CD14-positive monocyte (primary cell): Measurements from ENCODE around the gene GPC2. TPM values are rescaled to one million over a fixed set of nuclear protein-coding genes. Genes with fewer than 3 reads are reported as not detected.

Experiments used
- DNase-seq, 3 donors: peaks; one replicate each; pipeline ENCODE4 v3.0.0-alpha.2; 2011 to 2022
- H2AFZ ChIP-seq: 2 replicates; pipeline ENCODE4 v1.6.0; 2012; ENCODE audit warnings: mild to moderate bottlenecking, low read depth, low read length, inconsistent platforms; ENCODE audit not compliant: insufficient read depth, poor library complexity, severe bottlenecking
- H3K27ac ChIP-seq, 2 donors: 1 replicate in 1 of 2; 2 replicates in 1 of 2; pipeline ENCODE4 v1.5.1; 2012 to 2013; ENCODE audit warnings: low read length in 2 of 2, control low read depth in 1 of 2, inconsistent platforms in 1 of 2, low read depth in 1 of 2, mild to moderate bottlenecking in 1 of 2
- H3K27me3 ChIP-seq, 2 donors: one replicate each; pipeline versions ENCODE4 v1.6.0 to v1.6.1; 2011 to 2013; ENCODE audit warnings: low read length in 2 of 2; ENCODE audit not compliant: control insufficient read depth in 2 of 2, insufficient read depth in 2 of 2
- H3K36me3 ChIP-seq, 2 donors: replicated peaks in 1 of 2; 1 replicate in 1 of 2; 2 replicates in 1 of 2; pipeline versions ENCODE4 v1.5.1 to v1.6.1; 2012 to 2013; ENCODE audit warnings: low read length in 2 of 2, control low read depth in 1 of 2, inconsistent platforms in 1 of 2, mild to moderate bottlenecking in 1 of 2; ENCODE audit not compliant: insufficient read depth in 2 of 2, control insufficient read depth in 1 of 2
- H3K4me1 ChIP-seq, 2 donors: 1 replicate in 1 of 2; 2 replicates in 1 of 2; pipeline versions ENCODE4 v1.5.1 to v1.6.1; 2012 to 2013; ENCODE audit warnings: low read length in 2 of 2, control low read depth in 1 of 2, inconsistent platforms in 1 of 2, mild to moderate bottlenecking in 1 of 2, moderate library complexity in 1 of 2; ENCODE audit not compliant: insufficient read depth in 2 of 2, control insufficient read depth in 1 of 2
- H3K4me2 ChIP-seq: replicated peaks from 2 replicates; pipeline ENCODE3; 2012; ENCODE audit warnings: low read length, moderate library complexity, mild to moderate bottlenecking; ENCODE audit not compliant: poor library complexity, severe bottlenecking; ENCODE audit errors: extremely low read depth
- H3K4me3 ChIP-seq, 3 experiments: fragments of 200-600 bp in 1 of 3; sonication (generic) in 1 of 3; replicated peaks in 1 of 3; 1 replicate in 2 of 3; 2 replicates in 1 of 3; pipeline ENCODE4 v1.5.1; 2011 to 2013; ENCODE audit warnings: low read length in 3 of 3, mild to moderate bottlenecking in 3 of 3, control low read depth in 2 of 3, low read depth in 2 of 3, inconsistent platforms in 1 of 3, moderate library complexity in 1 of 3
- H3K79me2 ChIP-seq: 2 replicates; pipeline ENCODE4 v1.6.0; 2012; ENCODE audit warnings: mild to moderate bottlenecking, control low read depth, inconsistent platforms, low read length, moderate library complexity; ENCODE audit not compliant: insufficient read depth
- H3K9ac ChIP-seq: 2 replicates; pipeline ENCODE4 v1.6.0; 2017; ENCODE audit warnings: low read length, mild to moderate bottlenecking; ENCODE audit not compliant: insufficient read depth, poor library complexity, severe bottlenecking
- H3K9me3 ChIP-seq, 2 donors: replicated peaks in 1 of 2; 1 replicate in 1 of 2; 2 replicates in 1 of 2; pipeline versions ENCODE4 v1.5.1 to v1.6.1; 2012 to 2013; ENCODE audit warnings: low read length in 2 of 2, control low read depth in 1 of 2; ENCODE audit not compliant: control insufficient read depth in 1 of 2, insufficient read depth in 1 of 2
- H4K20me1 ChIP-seq: 2 replicates; pipeline ENCODE4 v1.6.0; 2012; ENCODE audit warnings: mild to moderate bottlenecking, low read length, control low read depth, moderate library complexity; ENCODE audit not compliant: insufficient read depth
- H3K27ac Mint-ChIP-seq, 7 donors: one replicate each; pipeline ENCODE4 v1.8.0; 2020; ENCODE audit warnings: mild to moderate bottlenecking in 7 of 7, mixed read lengths in 7 of 7, moderate library complexity in 6 of 7, inconsistent platforms in 2 of 7
- H3K27me3 Mint-ChIP-seq, 3 donors: one replicate each; pipeline ENCODE4 v1.8.0; 2021 to 2022; ENCODE audit warnings: low read depth in 3 of 3, mild to moderate bottlenecking in 3 of 3, mixed read lengths in 3 of 3, moderate library complexity in 3 of 3, inconsistent platforms in 1 of 3
- H3K36me3 Mint-ChIP-seq, 2 donors: one replicate each; pipeline ENCODE4 v1.8.0; 2020; ENCODE audit warnings: mixed read lengths in 2 of 2, inconsistent platforms in 1 of 2, mild to moderate bottlenecking in 1 of 2
- H3K4me1 Mint-ChIP-seq: one replicate; pipeline ENCODE4 v1.8.0; 2020; ENCODE audit warnings: mild to moderate bottlenecking, mixed read lengths
- H3K4me3 Mint-ChIP-seq, 2 donors: one replicate each; pipeline ENCODE4 v1.8.0; 2020; ENCODE audit warnings: mild to moderate bottlenecking in 2 of 2, mixed read lengths in 2 of 2, moderate library complexity in 1 of 2
- H3K9me3 Mint-ChIP-seq, 7 donors: one replicate each; pipeline ENCODE4 v1.8.0; 2020 to 2022; ENCODE audit warnings: mixed read lengths in 7 of 7, mild to moderate bottlenecking in 6 of 7, moderate library complexity in 6 of 7, inconsistent platforms in 2 of 7
- WGBS: methylation state at CpG from one replicate; pipeline ENCODE4 v1.1.5; 2013; ENCODE audit warnings: missing lambda C conversion rate; ENCODE audit not compliant: insufficient coverage; 5-methylcytosine and 5-hydroxymethylcytosine counted together
- intact Hi-C, 2 donors: fragments of 100-400 bp; cut with micrococcal nuclease; formaldehyde crosslinking; loops; one replicate each; pipeline versions ENCODE4 v1.15.0 to v1.15.1; 2023
- polyA plus RNA-seq, 3 donors: library from polyadenylated mRNA; depleted of rRNA in 1 of 3; unstranded in 2 of 3; stranded (reverse) in 1 of 3; fragments of 300-500 nt in 2 of 3; fragments of >200 nt in 1 of 3; fragmentation: Illumina TruSeq in 2 of 3; gene quantifications; 1 replicate in 2 of 3; 2 replicates in 1 of 3; pipeline ENCODE4 v1.2.3, GENCODE V29; 2012 to 2021
- TF ChIP-seq, protein P1 (sequence below): fragments of 200-600 bp; IDR thresholded peaks from one replicate; pipeline ENCODE4 v1.8.0; 2022; ENCODE audit warnings: antibody characterized with exemption, mild to moderate bottlenecking

The GPC2 gene
- polyA plus RNA-seq, 3 donors, result 0.91 TPM; not detected in 2

DNA sequence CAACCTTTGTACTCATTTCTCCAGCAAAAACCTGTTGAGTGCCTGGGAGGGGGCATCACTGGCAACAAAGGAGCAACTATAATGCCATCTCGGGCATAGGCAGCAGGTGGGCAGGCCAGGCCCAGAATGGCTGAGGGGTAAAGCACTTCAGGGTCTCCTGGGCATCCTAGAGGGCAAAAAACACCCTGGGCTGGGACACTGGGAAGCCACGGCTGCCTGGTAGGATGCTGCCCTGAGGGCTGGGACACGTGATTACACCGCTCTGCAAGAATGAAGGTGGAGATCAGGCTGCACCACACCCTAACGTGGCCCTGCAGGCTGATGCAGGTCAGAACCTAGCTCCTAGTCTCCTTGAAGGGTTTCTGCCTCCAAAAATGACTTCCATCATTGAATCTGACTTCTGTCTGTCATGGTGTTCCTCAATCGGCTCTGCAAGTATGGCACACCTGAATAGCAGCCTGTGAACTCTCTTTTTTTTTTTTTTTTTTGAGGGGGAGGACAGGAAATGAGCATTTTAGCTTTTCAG, 14.1 kb downstream of the GPC2 start:
- DNase-seq, result no peak
- Histone ChIP-seq H3K4me2 (no peak overlapping the region), H3K27me3 (peaks cover 15 to 27% of the 10 kb centered on the region in 2 donors), H3K27ac (no peak overlapping the region), H4K20me1 (no peaks in the 10 kb centered on the region), H3K9ac (no peak overlapping the region), H3K36me3 (no peaks in the 10 kb centered on the region), H2AFZ (no peak overlapping the region), H3K4me3 (no peak overlapping the region), H3K4me1 (peaks cover 23% of the 10 kb centered on the region in 2 donors), H3K79me2 (peaks cover 5% of the 10 kb centered on the region), H3K9me3 (peaks cover 0 to 6% of the 10 kb centered on the region in 2 donors)
- Mint-ChIP-seq H3K27ac (no peak overlapping the region), H3K36me3 (peaks cover 0 to 4% of the 10 kb centered on the region in 2 donors), H3K9me3 (peaks cover 0 to 8% (median 2%) of the 10 kb centered on the region in 7 donors), H3K4me3 (no peak overlapping the region), H3K4me1 (peaks cover 25% of the 10 kb centered on the region), H3K27me3 (peaks cover 31 to 53% (median 43%) of the 10 kb centered on the region in 3 donors)
- TF ChIP-seq, protein P1, sequence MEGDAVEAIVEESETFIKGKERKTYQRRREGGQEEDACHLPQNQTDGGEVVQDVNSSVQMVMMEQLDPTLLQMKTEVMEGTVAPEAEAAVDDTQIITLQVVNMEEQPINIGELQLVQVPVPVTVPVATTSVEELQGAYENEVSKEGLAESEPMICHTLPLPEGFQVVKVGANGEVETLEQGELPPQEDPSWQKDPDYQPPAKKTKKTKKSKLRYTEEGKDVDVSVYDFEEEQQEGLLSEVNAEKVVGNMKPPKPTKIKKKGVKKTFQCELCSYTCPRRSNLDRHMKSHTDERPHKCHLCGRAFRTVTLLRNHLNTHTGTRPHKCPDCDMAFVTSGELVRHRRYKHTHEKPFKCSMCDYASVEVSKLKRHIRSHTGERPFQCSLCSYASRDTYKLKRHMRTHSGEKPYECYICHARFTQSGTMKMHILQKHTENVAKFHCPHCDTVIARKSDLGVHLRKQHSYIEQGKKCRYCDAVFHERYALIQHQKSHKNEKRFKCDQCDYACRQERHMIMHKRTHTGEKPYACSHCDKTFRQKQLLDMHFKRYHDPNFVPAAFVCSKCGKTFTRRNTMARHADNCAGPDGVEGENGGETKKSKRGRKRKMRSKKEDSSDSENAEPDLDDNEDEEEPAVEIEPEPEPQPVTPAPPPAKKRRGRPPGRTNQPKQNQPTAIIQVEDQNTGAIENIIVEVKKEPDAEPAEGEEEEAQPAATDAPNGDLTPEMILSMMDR, result no peak
- intact Hi-C loops, result no loop called here
- 97% methylated on average over 5 of the region's 6 CpGs for whole genome bisulfite sequencing

DNA sequence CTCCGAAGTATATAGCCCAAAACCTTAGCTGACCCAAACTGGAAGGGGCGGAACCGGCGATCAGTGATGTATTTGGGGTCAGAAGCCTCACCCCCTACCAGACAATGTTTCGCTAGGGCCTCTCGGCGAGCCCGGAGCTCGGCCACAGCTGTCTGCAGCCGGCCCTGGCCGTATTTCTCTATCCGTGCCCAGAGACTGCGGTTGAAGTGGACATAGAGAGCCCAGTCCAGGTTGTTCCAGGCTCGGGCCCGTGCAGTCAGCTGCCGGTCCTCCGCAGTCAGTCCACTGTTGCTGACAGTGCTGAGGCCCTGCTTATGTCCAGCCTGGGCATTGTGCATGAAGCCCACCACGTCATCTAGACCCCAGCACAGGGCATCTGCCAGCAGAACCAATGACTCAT, 17.1 kb downstream of the GPC2 start:
- TF ChIP-seq, protein P1, result no peak
- 98% methylated on average over 13 of the region's 18 CpGs for WGBS
- no peak overlapping the region for H2AFZ ChIP-seq
- H3K4me1 ChIP-seq, result peaks cover 29 to 38% of the 10 kb centered on the region in 2 donors
- Mint-ChIP-seq H3K4me1 (peaks cover 32% of the 10 kb centered on the region), H3K9me3 (no peaks in the 10 kb centered on the region), H3K27ac (no peak overlapping the region), H3K27me3 (peaks cover 9 to 24% (median 19%) of the 10 kb centered on the region in 3 donors), H3K36me3 (peaks cover 18 to 26% of the 10 kb centered on the region in 2 donors), H3K4me3 (no peak overlapping the region)
- H3K27me3 ChIP-seq, result peaks cover 0 to 4% of the 10 kb centered on the region in 2 donors
- no peak for DNase-seq
- intact Hi-C loops, result no loop called here
- no peaks in the 10 kb centered on the region for H3K9me3 ChIP-seq
- no peak overlapping the region for H3K9ac ChIP-seq
- H3K36me3 ChIP-seq, result peaks cover 17 to 18% of the 10 kb centered on the region in 2 donors
- no peak overlapping the region for H3K27ac ChIP-seq
- H3K79me2 ChIP-seq, result peaks cover 33% of the 10 kb centered on the region
- no peak overlapping the region for H3K4me3 ChIP-seq
- H3K4me2 ChIP-seq, result no peak overlapping the region
- peaks cover 30% of the 10 kb centered on the region for H4K20me1 ChIP-seq
